Sigmoid colon (tissue), 4 donors: ENCODE data around the gene FOXP1.

Experiments used
- EP300 ChIP-seq, 4 donors: sonication (generic); formaldehyde crosslinking; IDR thresholded peaks; one replicate each; pipeline ENCODE4 v1.6.1; 2017; ENCODE audit warnings: antibody characterized with exemption in 4 of 4
- POLR2A ChIP-seq, 2 donors: fragments of 450-650 bp; IDR thresholded peaks; one replicate each; pipeline ENCODE4 v1.6.1; 2016; ENCODE audit warnings: antibody characterized with exemption in 2 of 2, mild to moderate bottlenecking in 2 of 2, moderate library complexity in 2 of 2
- POLR2AphosphoS5 ChIP-seq, 4 donors: sonication (generic); formaldehyde crosslinking; IDR thresholded peaks; one replicate each; pipeline ENCODE4 v1.6.1; 2017; ENCODE audit warnings: antibody characterized with exemption in 4 of 4
- TF ChIP-seq, protein P1 (sequence below), 4 experiments: fragments of 450-650 bp in 3 of 4; fragments of 200-600 bp in 1 of 4; IDR thresholded peaks; one replicate each; pipeline ENCODE4 v1.5.1; 2016 to 2019; ENCODE audit warnings: antibody characterized with exemption in 4 of 4, mild to moderate bottlenecking in 3 of 4, moderate library complexity in 2 of 4

DNA sequence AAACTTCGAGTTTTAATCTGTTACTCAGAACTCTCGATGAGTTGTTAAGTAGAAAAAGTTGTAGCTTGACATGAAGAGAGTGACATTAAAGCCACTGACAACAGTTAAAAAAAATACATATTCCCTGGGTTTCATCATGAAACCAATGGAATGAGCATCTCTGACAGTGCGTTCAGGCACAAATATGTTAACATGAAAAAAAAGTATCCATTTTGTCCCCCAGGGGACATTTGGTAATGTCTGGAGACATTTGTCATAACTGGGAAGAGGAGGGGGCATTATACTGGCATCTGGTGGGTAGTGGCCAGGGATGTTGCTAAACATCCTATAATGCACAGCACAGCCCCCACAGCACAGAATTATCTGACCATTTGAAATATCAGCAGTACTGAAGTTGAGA is 14.8 kb upstream of the FOXP1 start:
- TF ChIP-seq, protein P1, sequence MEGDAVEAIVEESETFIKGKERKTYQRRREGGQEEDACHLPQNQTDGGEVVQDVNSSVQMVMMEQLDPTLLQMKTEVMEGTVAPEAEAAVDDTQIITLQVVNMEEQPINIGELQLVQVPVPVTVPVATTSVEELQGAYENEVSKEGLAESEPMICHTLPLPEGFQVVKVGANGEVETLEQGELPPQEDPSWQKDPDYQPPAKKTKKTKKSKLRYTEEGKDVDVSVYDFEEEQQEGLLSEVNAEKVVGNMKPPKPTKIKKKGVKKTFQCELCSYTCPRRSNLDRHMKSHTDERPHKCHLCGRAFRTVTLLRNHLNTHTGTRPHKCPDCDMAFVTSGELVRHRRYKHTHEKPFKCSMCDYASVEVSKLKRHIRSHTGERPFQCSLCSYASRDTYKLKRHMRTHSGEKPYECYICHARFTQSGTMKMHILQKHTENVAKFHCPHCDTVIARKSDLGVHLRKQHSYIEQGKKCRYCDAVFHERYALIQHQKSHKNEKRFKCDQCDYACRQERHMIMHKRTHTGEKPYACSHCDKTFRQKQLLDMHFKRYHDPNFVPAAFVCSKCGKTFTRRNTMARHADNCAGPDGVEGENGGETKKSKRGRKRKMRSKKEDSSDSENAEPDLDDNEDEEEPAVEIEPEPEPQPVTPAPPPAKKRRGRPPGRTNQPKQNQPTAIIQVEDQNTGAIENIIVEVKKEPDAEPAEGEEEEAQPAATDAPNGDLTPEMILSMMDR (IDR thresholded peaks at IDR 0.05): no peak
- TF ChIP-seq POLR2A (IDR thresholded peaks at IDR 0.05) (no peak), EP300 (IDR thresholded peaks at IDR 0.05) (no peak), POLR2AphosphoS5 (IDR thresholded peaks at IDR 0.05) (no peak)
